Neural cell (in vitro differentiated cells): ENCODE measurements around the gene FAM153A. TPM values are rescaled to one million over a fixed set of nuclear protein-coding genes. Genes with fewer than 3 reads are reported as not detected.
"Not testable (repeated sequence)": the region's sequence is repeated elsewhere in the genome, so short reads cannot be mapped to it uniquely, and the experiment has no call there.

Experiments
- H2AFZ ChIP-seq: fragments of 200-600, 300-800 bp; sonication (generic), shearing (Covaris generic); 2 replicates; pipeline ENCODE4 v1.6.0; 2014; ENCODE audit warnings: low read depth, mild to moderate bottlenecking, antibody characterized with exemption, low read length, moderate library complexity
- H3F3A ChIP-seq: fragments of 200-600 bp; shearing (Covaris generic); 2 replicates; pipeline ENCODE4 v1.6.1; 2016; ENCODE audit warnings: mild to moderate bottlenecking, moderate library complexity, mixed read lengths, antibody characterized with exemption, low read length; ENCODE audit not compliant: insufficient read depth, poor library complexity, severe bottlenecking
- H3K27ac ChIP-seq: fragments of 200-600, 300-800 bp; sonication (generic), shearing (Covaris generic); 2 replicates; pipeline ENCODE4 v1.5.1; 2014; ENCODE audit warnings: mild to moderate bottlenecking, low read length, moderate library complexity
- H3K27me3 ChIP-seq: fragments of 300-800, 200-600 bp; sonication (generic), shearing (Covaris generic); 2 replicates; pipeline ENCODE4 v1.6.0; 2014; ENCODE audit warnings: mild to moderate bottlenecking, low read depth, low read length, moderate library complexity; ENCODE audit not compliant: insufficient read depth
- H3K36me3 ChIP-seq: fragments of 300-800, 200-600 bp; sonication (generic), shearing (Covaris generic); 2 replicates; pipeline ENCODE4 v1.5.1; 2014; ENCODE audit warnings: mild to moderate bottlenecking, antibody characterized with exemption, low read length, moderate library complexity; ENCODE audit not compliant: insufficient read depth
- H3K4me2 ChIP-seq: fragments of 300-800, 200-600 bp; sonication (generic), shearing (Covaris generic); 2 replicates; pipeline ENCODE4 v1.6.0; 2014; ENCODE audit warnings: mild to moderate bottlenecking, low read length
- H3K4me3 ChIP-seq: fragments of 300-800, 200-600 bp; sonication (generic), shearing (Covaris generic); 2 replicates; pipeline ENCODE4 v1.5.1; 2014; ENCODE audit warnings: mild to moderate bottlenecking, low read length, moderate library complexity
- H3K79me2 ChIP-seq: fragments of 200-600 bp; shearing (Covaris generic); replicated peaks from 2 replicates; pipeline ENCODE4 v1.6.0; 2014; ENCODE audit warnings: mild to moderate bottlenecking, low read length, moderate library complexity; ENCODE audit not compliant: insufficient read depth
- H3K9ac ChIP-seq: fragments of 300-800, 200-600 bp; sonication (generic), shearing (Covaris generic); 2 replicates; pipeline ENCODE4 v1.6.1; 2016; ENCODE audit warnings: mild to moderate bottlenecking, low read length, mixed read lengths
- H3K9me2 ChIP-seq: fragments of 200-600 bp; shearing (Covaris generic); 2 replicates; pipeline ENCODE4 v1.6.1; 2016; ENCODE audit warnings: mild to moderate bottlenecking, low read length, mixed read lengths; ENCODE audit not compliant: insufficient read depth
- H3K9me3 ChIP-seq: fragments of 200-600, 300-800 bp; sonication (generic), shearing (Covaris generic); 2 replicates; pipeline ENCODE4 v1.6.1; 2016; ENCODE audit warnings: mild to moderate bottlenecking, mixed run types, low read length, moderate library complexity, mixed read lengths
- H4K20me1 ChIP-seq: fragments of 200-600 bp; shearing (Covaris generic); 2 replicates; pipeline ENCODE4 v1.6.1; 2016; ENCODE audit warnings: mild to moderate bottlenecking, mixed run types; ENCODE audit not compliant: insufficient read depth
- polyA minus RNA-seq: library from RNA; depleted of rRNA, polyadenylated mRNA; stranded (reverse); fragments of >200 nt; gene quantifications from 2 replicates; pipeline ENCODE4 v1.2.3, GENCODE V29; 2014
- polyA plus RNA-seq: library from polyadenylated mRNA; depleted of rRNA; stranded (reverse); fragments of >200 nt; gene quantifications from 2 replicates; pipeline ENCODE4 v1.2.3, GENCODE V29; 2014

FAM153A gene
- polyA plus RNA-seq (not detected in 2 replicates), polyA minus RNA-seq (not detected in 2 replicates)

DNA sequence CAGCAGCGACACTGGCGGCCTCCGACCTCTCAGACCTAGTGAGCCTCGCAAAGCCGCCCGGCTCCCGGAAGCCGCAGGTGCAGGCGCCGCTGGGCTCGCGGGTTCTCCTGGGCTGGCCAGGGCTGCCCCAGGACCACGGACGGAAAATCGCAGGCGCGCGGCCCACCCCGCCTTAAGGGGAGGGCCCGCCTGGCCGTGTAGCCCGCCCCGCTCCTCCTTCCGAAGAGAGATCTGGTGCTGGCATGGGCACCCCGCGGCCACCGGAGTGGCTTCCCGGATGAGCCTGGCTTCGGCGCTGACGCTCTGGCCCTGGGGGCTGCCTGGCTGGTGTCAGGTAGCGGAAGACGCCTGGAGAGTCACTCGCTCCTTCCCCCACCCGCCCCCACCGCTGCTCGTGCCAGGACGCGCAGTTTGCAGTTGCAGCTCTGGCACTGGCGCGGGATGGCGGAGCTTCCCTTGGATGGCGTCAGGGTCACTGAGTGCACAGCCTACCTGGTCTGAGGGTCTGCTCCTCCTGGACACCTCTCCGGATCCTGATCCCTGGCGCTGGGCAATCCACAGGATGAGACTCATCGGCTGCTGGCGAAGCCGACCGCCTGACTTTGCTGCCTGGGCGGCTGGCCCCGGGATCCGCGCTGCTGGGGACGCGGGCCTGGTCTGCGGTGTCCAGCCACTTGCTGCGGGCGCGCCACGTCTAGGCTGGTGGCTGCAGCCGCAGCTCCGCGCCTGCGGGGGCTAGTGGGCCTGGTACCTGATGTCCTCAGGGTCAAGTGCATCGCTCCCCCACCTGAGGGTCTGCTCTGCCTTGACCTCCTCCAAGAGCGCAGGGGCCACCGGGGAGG lies at the start of gene FAM153A:
FAM153A (minus strand) TSS at position 108 of the 842 bp plus-strand sequence.
- not testable (repeated sequence) for H3K9me2 ChIP-seq, H3K4me3 ChIP-seq, H3K27me3 ChIP-seq, H4K20me1 ChIP-seq, H3K27ac ChIP-seq, H2AFZ ChIP-seq, H3K9ac ChIP-seq, H3K4me2 ChIP-seq, H3F3A ChIP-seq, H3K36me3 ChIP-seq, H3K79me2 ChIP-seq, H3K9me3 ChIP-seq

DNA sequence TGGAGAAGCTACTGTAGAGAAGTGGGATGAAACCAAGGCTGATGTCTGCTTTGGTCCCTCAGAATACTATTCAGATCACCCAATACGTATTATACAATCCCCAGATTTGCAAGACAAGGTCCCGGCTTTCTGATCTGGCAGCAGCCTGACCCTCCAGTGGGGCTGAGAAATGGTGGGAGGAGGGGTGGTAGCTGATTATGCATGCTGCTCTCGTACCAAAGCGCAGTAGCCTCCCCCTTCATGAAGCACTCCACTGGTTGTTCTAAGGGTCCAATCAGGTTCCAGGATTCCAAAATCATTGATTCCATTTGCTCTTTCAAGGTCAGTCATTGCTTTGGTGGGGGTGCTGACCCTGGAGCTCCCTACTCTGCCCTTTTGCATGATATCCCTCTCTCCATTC lies 49.6 kb upstream of the FAM153A start:
- H3K4me2 ChIP-seq, H3K36me3 ChIP-seq, H2AFZ ChIP-seq: not testable (repeated sequence)

DNA sequence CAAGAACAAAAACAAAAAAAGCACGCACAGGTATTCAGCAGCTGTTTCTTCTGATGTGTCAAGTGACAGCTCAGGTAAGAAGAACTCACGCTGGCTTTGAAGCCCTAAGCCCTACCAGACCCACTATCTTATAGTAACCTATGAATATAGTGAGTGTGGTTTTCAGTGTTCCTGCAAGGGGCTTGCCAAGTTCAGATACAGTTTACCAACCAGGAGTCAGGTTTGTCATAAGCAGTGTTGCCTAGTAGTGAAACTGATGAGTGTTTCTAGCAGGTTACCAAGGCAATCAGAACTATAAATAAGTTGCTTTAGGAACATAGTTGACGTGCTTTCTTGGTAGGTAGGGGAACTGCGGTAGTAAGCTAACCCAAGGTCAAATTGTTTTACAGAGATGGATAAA lies 43.4 kb upstream of the FAM153A start:
- not testable (repeated sequence) for H3F3A ChIP-seq

More for the DNA sequence above, 49.6 kb upstream of the FAM153A start:
- not testable (repeated sequence) for H3K9me3 ChIP-seq, H3K4me3 ChIP-seq, H3K9me2 ChIP-seq, H3K9ac ChIP-seq, H3F3A ChIP-seq, H4K20me1 ChIP-seq, H3K27ac ChIP-seq, H3K27me3 ChIP-seq, H3K79me2 ChIP-seq

DNA sequence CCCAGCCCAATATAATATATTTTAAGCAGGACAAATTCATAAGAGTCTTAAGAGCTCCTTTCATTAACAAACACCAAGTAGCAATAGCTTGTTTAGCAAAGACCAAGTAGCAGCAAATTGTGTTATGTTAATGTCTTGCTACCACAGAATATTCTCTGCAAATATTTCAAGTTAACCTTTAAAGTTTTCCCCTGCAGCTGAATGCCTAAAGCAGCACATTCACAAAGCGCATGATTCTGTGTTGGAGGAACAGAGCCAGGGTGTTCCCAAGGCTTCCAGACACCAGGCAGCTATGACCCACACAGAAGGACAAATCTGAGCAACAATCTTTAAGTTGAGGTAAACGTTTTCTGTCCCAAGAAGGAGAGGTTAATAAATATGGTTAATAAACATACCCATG lies 42.1 kb upstream of the FAM153A start:
- H3K27me3 ChIP-seq, H3K4me2 ChIP-seq, H3F3A ChIP-seq, H3K79me2 ChIP-seq, H3K4me3 ChIP-seq, H3K9me3 ChIP-seq, H3K27ac ChIP-seq, H3K9ac ChIP-seq, H3K36me3 ChIP-seq, H4K20me1 ChIP-seq, H3K9me2 ChIP-seq, H2AFZ ChIP-seq: not testable (repeated sequence)

More for the DNA sequence above, 43.4 kb upstream of the FAM153A start:
- H3K79me2 ChIP-seq, H3K27ac ChIP-seq, H4K20me1 ChIP-seq, H3K4me2 ChIP-seq, H3K9me3 ChIP-seq, H3K9me2 ChIP-seq, H2AFZ ChIP-seq, H3K4me3 ChIP-seq, H3K9ac ChIP-seq, H3K36me3 ChIP-seq, H3K27me3 ChIP-seq: not testable (repeated sequence)

DNA sequence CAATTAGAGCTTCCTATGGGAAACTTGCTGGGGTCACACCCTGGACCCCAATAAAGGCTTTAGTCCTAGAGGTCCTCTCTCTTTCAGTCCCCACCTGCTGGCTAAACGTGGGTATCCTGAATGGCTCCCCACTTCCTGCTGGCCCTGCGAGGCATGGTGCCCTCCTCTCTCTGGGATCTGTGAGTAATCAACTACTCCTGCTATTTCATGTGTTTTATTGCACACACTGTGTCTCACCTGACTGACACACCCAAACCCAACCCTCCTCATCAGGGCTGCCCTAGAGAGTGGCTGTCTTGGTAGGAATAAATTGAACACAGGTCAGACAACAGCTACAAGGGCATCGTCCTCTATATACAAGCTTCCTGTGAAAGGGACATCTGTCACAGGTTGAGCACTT lies 39.8 kb upstream of the FAM153A start:
- not testable (repeated sequence) for H4K20me1 ChIP-seq

DNA sequence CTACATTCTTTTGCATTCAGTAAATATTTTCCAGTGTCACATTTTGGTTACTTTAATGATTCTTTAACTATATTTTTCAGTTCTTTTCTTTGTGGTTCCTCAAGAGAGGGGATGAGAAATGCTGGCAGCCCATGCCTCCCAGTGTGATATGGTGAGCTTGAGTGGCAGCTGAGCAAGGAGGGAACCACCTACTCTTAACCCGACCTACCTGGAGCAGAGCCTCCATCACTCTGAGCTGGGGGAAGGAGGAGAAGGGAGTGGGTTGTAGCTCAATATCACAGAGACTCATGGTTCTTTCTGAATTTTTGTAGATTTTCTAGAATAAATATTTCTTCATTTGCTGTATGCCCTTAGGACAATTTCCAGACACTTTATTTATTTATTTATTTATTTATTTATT lies 37.0 kb upstream of the FAM153A start:
- H3K9me3 ChIP-seq, H4K20me1 ChIP-seq, H3K79me2 ChIP-seq, H3K36me3 ChIP-seq, H3K27ac ChIP-seq, H3F3A ChIP-seq, H3K4me2 ChIP-seq, H3K9ac ChIP-seq, H3K27me3 ChIP-seq, H3K9me2 ChIP-seq, H2AFZ ChIP-seq, H3K4me3 ChIP-seq: not testable (repeated sequence)

More for the DNA sequence above, 39.8 kb upstream of the FAM153A start:
- not testable (repeated sequence) for H3K79me2 ChIP-seq, H3K4me3 ChIP-seq, H3K36me3 ChIP-seq, H3K9me2 ChIP-seq, H3K27ac ChIP-seq, H3K9me3 ChIP-seq, H3K27me3 ChIP-seq, H3F3A ChIP-seq, H3K4me2 ChIP-seq, H2AFZ ChIP-seq, H3K9ac ChIP-seq

DNA sequence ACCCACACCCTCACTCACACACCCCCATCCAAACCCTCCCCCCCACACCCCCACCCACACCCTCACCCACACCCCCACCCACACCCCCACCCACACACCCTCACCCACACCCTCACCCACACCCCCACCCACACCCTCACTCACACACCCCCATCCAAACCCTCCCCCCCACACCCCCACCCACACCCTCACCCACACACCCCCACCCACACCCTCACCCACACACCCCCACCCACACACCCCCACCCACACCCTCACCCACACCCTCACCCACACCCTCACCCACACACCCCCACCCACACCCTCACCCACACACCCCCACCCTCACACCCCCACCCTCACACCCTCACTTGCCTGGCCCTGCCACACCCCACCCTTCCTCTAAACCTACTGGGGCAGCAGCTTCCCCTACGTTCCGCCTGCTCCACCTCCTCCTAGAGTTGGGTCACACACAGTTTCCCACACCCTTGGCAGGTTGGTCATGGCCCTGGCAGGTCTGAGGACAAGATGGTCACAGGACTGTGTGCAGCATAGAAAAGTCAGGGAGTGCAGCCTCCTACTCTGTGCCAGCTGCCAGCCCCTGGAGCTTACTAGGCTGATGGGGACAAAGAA lies 30.2 kb upstream of the FAM153A start:
- not testable (repeated sequence) for H4K20me1 ChIP-seq, H3K27ac ChIP-seq, H3K4me2 ChIP-seq, H3K9me3 ChIP-seq, H3K9me2 ChIP-seq, H3K4me3 ChIP-seq, H2AFZ ChIP-seq, H3K36me3 ChIP-seq, H3K79me2 ChIP-seq, H3F3A ChIP-seq, H3K9ac ChIP-seq, H3K27me3 ChIP-seq

DNA sequence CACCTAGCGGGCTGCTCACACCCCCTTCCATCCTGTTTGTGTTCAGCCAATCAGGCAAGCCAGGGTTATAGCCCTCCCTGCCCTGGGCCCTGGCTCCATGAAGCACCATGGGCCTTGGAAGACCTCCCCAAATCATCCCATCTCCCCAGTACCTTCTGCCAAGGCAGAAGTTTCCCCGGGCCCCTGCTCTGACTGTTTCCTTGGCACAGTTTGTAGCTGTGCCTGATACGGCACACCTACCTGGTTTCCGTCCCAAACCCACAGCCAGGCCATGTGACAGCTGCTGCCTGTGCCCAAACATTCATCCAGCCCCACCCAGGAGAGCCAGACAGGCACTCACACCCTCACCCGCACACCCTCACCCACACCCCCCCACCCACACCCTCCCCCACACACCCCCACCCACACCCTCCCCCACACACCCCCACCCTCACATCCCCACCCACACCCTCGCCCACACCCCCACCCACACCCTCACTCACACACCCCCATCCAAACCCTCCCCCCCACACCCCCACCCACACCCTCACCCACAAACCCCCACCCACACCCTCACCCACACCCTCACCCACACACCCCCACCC lies 29.6 kb upstream of the FAM153A start:
- not testable (repeated sequence) for H3K9ac ChIP-seq, H4K20me1 ChIP-seq, H3K4me2 ChIP-seq, H3K4me3 ChIP-seq, H3K9me3 ChIP-seq, H3F3A ChIP-seq, H3K27ac ChIP-seq, H3K27me3 ChIP-seq, H2AFZ ChIP-seq, H3K36me3 ChIP-seq, H3K79me2 ChIP-seq, H3K9me2 ChIP-seq
